HG02938 (cell line): ENCODE results near the gene SREBF1.

Source experiments
- ATAC-seq: cut with Tn5 transposase; IDR thresholded peaks from one replicate; pipeline ENCODE4 v1.9.1; 2021; ENCODE audit warnings: mild to moderate bottlenecking, moderate library complexity; ENCODE audit not compliant: unreplicated experiment

Gene SREBF1

GRCh38 chr17:17842111-17842876 lies 5.5 kb upstream of the SREBF1 start:
- ATAC-seq, result no peak

- no peak for ATAC-seq
Observed at GRCh38 chr17:17841601-17842025, 4.8 kb upstream of the SREBF1 start.

GRCh38 chr17:17840751-17841591 lies 4.2 kb upstream of the SREBF1 start:
- no peak for ATAC-seq

DNA sequence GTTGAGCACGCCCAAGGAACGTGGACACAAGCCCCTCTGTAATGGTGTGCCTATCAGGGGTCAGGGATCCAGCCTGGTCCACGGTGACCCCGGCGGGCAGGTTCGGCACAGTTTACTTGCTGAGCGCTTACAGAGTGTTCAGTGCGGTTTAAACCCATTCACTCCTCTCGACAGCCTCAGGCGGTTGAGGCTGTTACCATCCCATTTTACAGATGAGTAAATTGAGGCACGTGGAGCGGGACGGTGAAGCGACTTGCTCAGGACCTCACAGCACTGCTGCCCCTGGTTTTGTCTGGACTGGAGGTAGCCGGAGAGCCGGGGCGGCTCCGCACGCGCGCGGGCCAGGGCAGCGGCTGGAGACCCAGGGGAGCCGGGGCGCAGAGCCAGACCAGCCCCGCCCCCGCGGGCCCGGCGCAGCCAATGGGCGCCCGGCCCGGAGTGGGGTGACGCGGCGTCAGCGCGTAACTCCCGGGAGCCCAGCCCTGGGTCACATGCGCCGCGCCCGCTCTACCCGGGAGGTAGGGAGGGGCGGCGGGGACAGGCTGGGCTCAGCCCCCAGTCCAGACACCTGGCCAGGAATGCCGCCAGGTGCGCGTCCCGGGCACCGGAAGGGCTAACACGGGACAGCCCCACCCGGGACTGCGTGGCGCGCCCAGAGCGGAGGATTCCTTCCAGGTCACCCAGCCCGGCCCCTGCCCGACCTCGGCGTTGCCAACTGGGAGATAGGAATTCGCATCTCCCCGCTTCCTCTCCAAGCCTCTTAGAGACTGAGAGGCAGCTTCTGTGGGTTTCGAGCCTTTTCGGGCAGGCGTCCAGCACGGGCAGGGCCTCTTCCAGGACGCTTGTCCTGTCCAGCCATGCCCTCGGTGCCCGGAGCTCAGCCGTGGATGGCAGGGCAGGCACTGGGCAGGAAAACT lies 3.3 kb upstream of the SREBF1 start:
- peak; percentile 40 for ATAC-seq

DNA sequence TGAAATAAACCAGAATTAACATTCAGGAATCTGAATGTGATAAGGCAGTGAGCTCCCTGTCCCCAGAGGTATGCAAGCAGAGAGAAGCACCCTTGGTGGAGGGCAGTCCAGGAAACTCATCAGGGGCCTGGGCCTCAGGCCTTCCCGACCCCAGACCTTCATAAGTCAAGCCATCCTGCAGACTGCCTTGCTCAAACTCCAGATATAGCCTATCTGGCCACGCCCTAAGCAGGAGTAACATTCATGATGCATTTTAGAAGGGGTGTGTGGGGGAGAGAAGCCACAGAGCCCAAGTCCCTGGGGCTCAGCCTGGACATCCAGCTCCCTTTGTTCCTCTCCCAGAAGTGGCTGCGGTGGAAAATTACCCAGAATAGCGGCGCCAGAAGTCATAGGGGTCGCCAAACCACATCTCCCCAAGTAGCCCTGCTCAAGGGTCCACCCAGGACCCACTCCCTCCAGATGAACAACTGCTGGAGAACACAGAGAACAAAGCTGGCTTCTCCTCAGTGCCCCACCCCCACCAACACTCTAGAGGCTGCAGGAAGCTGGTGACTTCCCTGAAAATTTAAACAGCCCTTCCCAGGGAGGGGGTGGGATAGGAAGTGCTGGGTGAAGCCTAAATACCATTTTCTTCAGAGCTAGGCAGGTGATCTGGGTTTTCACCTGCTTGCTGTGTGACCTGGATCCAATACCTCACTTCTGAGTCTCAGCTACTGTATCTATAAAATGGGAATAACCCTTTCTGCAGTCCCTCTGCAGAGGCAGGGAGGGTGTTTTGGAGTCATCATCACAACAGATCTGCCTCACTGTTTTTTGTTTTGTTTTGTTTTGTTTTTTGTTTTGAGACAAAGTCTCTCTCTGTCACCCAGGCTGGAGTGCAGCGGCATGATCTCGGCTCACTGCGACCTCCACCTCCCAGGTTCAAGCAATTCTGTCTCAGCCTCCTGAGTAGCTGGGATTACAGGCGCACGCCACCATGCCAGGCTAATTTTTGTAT lies 1.5 kb upstream of the SREBF1 start:
- no peak for ATAC-seq

DNA sequence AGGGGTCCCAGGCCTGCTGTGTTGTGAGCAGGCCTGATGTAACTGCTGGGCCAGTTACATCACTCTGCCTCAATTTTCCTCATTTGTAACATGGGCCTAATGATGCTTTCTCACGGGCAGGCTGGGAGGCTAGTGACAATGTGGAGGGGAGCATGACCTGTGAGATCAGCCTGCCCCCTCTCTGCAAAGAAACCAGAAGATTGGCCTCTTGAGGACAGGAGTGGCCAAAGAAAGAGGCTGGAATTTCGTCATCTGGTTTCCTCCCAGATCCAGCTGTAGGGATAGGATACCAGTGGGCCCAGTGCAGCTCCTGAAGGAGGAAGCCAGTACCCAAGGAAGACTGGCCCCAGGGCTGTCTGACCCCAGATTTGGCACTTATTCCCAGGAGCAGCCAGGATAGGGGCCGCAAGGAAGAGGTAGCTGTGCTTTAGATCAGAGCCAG lies 615 bp upstream of the SREBF1 start:
- ATAC-seq, result no peak

GRCh38 chr17:17836250-17836817 lies 452 bp downstream of the SREBF1 start:
- ATAC-seq, result peak; percentile 70

DNA sequence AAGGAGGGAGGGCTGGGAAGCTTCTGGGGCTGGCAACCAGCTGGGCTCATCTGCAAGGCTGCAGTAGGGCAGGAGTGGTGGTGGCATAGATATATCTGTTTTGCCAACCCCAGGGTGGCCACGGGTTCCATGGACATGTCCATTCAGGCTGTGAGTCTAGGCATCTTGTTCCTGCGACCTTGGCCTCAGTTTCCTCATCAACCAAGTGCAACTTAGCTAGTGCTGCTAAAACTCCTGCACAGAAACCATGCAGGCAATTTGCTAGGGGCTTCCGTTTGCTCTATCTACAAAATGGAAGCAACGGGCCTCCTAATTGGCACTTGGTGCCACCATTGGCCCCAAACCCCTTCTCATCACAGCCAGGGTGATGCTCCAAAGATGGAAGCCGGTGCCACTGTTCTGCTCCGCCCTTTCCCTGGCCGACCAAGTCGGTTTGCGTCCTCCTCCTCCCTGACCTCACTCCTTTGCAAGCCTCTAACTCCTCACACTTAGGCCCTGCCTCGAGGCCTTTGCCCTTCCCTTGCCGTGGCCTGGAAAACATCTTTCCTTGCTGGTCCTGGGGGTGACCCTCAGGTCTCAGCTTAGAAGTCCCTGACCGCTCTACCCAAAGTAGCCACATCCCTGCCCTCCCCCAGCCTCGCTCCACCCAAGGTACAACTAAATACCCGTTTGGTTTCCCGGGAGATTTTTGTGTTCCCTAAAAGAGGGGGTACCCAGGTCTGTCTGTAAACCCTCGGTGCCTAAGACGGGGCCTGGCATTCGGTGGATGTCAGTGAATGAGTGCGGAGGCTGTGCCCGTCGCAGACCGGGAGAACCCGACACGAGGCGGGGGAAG lies 1.2 kb downstream of the SREBF1 start:
- ATAC-seq, result no peak

DNA sequence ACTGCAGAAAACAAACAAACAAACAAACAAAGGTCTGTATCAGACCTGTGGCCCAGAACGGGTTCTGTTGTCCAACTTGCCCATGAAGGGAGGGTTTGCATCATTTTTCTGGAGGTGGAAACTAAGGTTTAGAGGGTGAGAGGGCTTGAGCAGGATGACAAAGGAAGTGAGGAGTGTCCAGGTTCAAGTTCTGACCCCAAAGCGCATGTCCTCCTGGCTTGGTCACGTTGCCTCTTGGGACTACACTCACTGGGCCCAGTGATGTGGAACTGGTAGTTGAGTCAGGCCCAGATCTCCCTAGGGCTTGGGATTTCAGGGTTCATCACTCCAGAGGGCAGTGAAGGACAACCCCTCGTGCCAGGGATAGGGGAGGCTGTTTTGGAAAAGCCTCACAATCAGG lies 1.8 kb downstream of the SREBF1 start:
- ATAC-seq, result no peak

DNA sequence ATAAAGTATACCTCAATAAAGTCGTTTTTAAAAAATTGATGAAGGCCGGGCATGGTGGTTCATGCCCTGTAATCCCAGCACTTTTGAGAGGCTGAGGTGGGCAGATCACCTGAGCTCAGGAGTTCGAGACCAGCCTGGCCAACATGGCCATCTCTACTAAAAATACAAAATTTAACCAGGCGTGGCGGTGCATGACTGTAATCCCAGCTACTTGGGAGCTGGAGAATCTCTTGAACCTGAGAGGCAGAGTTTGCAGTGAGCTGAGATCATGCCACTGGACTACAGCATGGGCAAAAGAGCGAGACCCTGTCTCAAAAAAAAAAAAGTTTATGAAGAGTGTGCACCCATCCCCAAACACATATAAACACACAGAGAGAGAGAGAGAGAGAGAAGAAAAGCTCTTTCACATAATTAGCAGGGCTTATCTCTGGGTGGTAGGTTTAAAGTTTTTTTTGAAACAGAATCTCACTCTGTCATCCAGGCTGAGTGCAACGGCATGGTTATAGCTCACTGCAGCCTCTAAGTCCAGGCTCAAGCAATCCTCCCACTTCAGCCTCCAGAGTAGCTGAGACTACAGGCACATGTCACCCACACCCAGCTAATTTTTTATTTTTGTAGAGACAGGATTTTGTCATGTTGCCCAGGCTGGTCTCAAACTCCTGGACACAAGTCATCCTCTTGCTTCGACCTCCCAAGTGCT lies 3.0 kb downstream of the SREBF1 start:
- no peak for ATAC-seq

- no peak for ATAC-seq
Observed at GRCh38 chr17:17832032-17832363, 4.8 kb downstream of the SREBF1 start.

DNA sequence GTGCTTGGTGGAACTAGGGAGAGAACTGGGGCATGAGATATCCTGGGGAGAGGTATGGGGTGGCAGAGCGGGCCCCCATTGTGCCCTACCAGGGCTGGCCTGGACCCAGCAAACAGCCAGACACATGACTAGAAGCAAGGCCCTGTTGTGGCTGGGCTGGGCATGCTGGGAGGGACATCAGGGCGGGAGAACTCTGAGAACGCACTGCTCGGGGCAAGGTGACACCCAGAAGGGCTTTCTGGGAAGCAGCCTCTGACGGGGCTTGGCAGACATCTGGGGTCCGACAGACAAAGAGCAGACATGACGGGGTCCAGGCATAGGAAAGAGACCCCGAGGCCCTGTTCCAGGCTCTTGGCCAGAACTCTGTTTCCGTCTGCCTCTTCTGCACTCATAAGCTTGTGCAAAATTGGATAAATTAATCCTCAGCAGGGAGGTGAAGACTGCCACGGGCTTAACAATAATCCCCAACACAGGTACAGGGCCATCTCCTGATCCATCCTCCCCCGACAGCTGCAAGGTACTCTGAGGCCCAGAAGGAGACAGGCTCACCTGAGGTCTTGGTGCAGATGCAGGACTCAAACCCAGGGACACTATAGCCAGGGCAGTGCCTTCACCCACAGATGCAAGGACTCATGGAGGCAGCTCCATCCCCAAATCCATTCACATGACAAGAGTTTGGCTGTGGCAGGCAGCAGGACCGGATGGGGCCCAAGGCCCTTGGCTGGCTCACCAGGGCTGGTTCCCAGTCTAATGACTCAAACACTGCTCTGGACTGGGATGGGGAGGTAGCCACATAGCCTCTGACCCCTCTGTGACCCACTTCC lies 5.4 kb downstream of the SREBF1 start:
- no peak for ATAC-seq

DNA sequence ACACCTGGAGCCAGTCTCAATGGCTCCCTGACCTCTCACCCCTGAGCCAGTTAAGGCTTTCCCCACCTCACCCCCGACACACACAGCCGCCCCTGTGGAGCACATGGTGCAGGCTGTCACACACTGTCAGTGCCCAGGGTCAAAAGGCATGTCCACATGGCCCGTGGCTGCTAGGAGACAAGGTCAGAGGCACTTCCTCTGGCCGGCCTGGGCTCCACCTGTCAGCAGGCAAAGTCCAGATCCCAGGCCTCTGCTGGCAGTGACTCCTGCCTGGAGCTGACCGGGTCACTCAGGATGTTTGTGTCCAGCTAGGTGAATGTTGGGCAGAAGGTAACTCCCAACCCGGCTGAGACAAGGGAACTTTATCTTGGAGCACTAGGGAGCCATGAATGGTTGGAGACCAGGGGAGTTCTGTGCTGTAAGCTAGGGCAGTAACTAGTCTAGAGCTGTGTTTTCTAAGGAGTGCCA lies 6.0 kb downstream of the SREBF1 start:
- ATAC-seq, result no peak

DNA sequence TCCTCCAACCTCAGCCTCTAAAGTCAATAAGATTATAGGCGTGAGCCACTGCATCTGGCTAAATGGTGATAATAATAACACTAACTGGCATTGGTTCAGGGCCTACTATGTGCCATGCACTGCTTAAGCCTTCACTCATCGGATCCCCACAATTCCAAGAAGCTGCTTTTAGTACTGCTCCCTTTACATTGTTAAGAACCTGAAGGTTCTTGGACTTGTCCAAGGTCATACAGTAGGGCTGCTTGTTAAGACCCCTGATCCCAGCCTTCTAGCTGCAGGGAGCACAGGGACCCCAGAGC lies 6.6 kb downstream of the SREBF1 start:
- ATAC-seq, result no peak

DNA sequence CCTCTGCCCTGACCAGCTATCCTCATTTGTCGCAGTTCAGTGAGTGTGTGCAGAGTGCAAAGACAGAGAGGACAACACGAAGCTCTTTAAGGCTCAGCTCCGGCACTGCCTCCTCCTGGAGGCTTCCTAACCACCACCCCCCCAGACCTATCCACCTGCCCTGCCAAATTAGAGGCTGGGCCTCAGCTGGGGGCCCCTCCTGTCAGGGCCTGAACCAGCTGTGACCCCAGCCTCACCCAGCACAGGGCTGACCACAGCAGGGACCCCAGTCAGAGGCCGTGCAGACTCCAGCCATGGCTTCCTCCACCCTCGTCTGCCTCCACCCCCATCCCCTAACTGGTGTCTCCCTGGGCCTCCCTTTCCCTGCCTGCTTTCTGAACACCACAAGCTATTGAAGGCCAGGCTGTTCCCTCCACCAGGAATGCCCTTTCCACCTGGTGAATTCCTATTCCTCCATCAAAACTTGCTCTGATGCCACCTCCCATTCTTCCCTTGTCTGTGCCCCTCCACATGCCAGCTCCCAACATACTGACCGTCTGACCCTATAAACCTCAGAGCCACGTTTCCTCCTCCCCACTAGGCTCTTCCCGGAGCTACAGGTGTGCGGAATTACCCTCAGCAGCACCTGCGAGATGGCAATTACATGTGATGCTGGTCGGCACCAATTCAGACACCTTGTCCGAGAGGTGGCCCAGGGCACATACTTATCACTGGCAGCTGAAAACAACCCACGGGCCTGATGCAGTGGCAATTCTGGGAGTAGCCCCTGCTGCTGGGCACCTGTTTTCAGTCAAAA lies 8.8 kb downstream of the SREBF1 start:
- ATAC-seq, result no peak

DNA sequence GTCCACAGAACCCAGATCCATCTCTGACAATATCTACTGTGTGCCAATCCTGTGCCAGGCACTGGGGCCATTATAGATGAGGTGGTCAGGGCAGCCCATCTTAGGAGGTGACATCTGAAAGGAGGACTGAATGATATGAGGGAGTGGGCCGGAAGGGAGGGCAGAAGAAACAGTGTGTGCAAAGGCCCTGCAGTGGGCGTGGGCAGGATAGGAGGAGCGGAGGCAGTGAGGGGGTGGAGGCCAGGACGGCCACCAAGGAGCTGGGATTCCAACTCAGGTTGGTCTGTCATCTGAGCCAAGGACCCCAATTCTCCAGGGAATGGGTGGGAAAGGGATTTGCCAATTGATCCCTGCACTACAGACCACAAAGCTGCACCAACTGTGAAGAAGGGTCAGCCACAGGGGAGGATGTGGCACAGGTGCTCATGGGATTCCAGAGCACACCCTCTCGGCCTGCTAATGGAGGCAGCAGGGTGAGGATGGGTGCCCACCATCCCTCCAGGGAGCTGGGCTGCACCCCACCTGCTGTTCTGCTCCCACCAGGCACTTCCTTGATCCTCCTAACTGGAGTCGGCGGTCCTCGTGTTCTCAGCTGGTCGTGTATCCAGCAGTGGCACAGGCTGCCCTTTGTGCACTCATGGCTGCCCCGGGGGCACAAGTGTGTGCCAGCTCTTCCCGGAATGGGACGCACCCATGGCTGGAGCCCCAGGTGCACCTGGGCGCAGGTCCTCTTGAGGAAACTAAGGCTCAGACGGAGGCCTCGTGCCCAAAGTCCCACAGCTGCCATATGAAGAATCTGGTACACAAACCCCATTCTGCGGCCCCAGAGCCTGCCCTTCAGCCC lies 9.6 kb downstream of the SREBF1 start:
- ATAC-seq, result no peak
